NCI-H446 treated with DMSO at 0.1 percent for 48 hours (cell line): Measurements from ENCODE around the gene NALCN.
"Not testable (repeated sequence)": the region's sequence is repeated elsewhere in the genome, so short reads cannot be mapped to it uniquely, and the experiment has no call there.

Source experiments
- DNase-seq: peaks from one replicate; lab custom pipeline; 2025; lab: John Stamatoyannopoulos, UW

NALCN gene

GRCh38 chr13:101339202-101339601, 77.1 kb downstream of the NALCN start:
- no peak for DNase-seq

DNA sequence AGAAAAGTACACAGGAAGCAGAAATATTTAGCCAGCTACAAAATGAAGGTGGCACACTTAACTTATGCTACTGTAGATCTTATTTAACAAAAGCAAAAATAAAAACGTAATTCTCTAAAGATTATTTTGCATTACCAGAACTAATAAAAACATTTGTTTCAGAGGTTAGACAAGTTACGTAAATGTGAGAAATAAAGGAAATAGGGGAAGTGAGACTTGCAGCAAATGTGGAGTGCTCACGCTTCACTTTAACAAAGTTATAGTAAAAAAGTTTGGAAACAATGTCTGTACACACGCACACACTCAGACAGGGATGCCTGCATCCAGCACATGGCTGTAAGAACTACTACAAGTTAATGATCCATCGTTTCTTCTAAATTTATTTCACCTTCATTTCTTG, 83.7 kb downstream of the NALCN start:
- DNase-seq: no peak

- no peak for DNase-seq
These were observed 84.6 kb downstream of the NALCN start for GRCh38 chr13:101331731-101332130.

DNA sequence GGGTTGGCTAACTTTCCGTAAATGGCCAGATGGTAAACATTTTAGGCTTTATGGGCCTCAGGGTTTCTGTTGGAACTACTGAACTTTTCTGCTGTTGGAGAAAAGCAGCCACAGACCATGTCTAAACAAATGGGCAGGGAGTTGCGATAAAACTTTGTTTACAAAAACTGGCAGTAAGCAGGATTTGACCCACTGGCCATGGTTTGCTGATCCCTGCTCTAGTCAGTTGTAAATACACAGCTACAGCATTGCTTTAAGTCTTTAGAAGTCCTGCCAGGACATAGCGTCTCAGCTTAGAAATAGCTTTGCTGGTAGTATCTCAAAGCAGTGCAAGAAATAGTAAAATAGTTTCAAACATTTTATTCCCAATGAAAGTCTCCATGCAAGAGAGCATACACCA, 88.4 kb downstream of the NALCN start:
- DNase-seq: no peak

DNA sequence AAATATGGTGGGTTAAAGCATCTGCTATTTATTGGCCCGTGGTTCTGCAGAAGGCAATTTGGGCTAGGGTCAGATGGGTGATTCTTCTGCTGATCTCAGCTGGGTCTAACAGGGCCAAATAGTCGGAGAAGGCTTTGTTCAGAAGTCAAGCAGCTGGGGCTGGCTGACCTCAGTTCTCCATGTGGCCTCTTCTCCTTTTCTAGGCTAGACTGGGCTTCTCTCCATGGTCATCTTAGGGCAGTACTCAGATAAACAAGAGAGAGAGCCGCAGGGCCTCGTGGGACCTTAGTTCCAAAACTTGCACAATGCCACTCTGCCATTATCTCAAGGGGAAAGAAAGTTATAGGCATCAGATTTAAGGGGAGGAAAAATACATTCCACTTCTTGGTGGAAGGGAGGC, 89.6 kb downstream of the NALCN start:
- DNase-seq: no peak

GRCh38 chr13:101325423-101325822, 90.9 kb downstream of the NALCN start:
- DNase-seq: no peak

GRCh38 chr13:101323601-101324000, 92.7 kb downstream of the NALCN start:
- DNase-seq: no peak

- DNase-seq: no peak
These were observed 98.3 kb downstream of the NALCN start for GRCh38 chr13:101317986-101318523.

GRCh38 chr13:101313479-101313878, 102.8 kb downstream of the NALCN start:
- not testable (repeated sequence) for DNase-seq

DNA sequence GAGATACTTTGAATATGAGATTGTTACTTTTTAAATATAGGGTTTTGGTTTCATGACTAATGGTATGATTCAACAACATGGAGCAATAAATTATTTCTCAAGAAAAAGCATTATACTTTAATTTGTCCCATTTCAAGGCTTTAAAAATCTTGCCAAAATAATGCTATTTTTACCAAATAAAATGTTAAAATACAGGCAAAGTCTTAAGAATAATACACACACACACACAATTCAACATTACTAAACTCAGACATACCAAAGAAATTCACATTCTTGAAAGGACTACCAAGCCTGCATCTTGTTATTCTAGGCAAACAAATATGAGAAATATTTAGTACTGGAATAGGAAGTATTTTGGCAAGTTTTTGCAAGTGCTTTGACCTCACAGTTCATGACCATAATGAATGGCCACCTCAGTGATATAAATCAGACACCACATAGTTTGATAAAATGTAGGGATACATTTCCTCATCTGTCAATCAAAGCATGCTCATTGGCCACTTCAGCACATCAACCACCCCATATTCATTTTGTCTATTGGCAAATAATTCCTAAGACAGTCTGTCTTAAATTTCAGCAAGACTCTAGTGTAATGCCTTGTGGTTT, 107.2 kb downstream of the NALCN start:
- no peak for DNase-seq

GRCh38 chr13:101308247-101309013, 107.9 kb downstream of the NALCN start:
- DNase-seq: no peak

- DNase-seq: no peak
These were observed 109.1 kb downstream of the NALCN start for GRCh38 chr13:101307181-101307701.

DNA sequence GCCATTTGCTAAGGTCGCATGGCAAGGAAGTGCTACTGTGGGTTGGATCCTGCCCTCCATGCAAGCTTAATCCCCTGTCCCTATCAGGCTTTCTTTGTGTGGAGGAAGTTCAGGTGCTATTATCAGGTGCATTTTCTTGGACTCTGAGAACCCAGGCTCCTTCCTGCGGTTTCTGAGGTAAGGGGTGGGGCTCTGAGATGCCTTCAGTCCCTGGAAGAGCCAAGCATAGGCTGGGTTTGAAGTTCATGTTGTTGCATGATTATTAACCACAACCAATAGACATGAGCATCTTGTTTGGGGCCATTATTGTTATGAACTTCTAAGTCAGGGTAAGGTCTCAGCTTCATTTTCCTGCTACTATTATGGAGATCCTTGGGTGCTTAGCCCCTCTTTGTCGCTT, 109.5 kb downstream of the NALCN start:
- no peak for DNase-seq

DNA sequence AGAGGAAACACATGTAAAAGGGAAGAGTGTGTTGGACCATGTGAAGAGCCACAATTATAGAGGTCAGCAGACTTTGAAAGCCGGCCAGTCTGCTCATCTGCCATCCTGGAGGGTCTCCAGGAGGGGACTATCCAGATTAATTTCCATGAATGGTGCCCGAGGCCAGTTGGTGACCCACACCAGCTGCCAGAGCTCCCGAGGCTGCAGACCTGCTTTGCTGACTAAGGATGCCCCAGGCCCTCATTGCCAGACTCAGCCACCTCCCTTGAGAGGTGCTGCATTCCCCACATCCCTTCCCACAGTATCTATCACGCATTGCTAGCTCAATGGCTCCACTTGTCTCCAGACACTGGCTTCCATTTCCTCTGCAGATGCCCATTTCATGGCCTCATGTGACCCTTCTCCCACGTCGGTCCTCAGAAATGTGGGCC, 110.3 kb downstream of the NALCN start:
- DNase-seq: no peak

- no peak for DNase-seq
These were observed 112.8 kb downstream of the NALCN start for GRCh38 chr13:101303521-101303920.

- no peak for DNase-seq
These were observed 115.3 kb downstream of the NALCN start for GRCh38 chr13:101301053-101301452.

DNA sequence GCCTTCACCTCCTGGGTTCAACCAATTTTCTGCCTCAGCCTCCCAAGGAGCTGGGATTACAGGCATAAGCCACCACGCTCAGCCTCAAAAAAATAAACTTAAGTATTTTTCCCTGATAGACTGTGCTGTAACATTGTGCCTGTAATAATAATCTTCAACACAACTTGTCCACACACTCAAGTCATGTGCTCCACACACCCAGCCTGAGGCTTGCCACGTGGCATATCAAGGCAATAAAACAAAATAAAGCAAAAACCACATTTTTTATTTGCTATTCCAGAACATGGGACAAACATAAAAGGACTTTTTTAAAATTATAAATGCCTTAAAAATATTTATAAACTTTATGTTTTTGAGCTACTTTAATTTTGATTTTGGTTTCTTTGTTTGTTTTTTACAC, 115.8 kb downstream of the NALCN start:
- DNase-seq: no peak

DNA sequence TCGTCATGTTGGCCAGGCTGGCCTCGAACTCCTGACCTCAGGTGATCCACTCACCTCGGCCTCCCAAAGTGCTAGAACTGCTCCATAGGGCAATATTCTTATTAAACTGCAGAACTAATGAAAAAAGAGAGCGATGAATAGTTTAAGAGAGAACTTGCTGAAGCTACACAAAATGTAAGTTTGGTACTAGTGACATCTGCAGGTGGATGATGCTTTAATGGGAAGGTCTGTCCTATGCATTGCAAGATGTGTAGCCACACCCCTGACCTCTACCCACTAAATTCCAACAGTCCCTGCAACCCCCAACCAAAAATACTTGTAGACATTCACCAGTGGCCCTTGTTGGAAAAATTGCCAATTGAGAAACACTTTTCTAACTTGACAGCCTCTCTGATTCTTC, 117.8 kb downstream of the NALCN start:
- no peak for DNase-seq

DNA sequence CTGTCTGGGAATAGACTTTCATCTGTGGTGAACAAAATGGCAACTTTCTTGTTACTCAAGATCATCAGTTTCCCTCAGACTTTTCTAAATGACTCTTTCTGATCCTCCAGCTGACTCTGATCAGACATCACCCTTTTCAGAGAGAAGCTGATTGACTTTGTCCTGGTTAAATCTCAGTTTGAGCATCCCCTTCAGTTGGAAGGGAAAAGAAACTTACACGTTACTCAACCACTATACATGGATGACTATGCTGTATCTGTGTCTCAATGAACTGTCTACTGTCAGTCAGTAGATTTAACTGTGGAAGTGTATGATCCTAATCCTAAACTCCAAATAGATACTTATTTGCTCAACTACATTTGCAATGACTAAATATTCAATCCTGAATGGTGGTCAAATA, 118.5 kb downstream of the NALCN start:
- no peak for DNase-seq

GRCh38 chr13:101292711-101293110, 123.6 kb downstream of the NALCN start:
- DNase-seq: no peak

GRCh38 chr13:101291646-101292515, 124.4 kb downstream of the NALCN start:
- DNase-seq: no peak

GRCh38 chr13:101291206-101291605, 125.1 kb downstream of the NALCN start:
- no peak for DNase-seq
